ENCODE measurements around the gene MPHOSPH6. TPM values are rescaled to one million over a fixed set of nuclear protein-coding genes. Genes with fewer than 3 reads are reported as not detected.

The MPHOSPH6 gene
- total and polyA plus RNA-seq, 2 of the 4 experiments (the other 2 are of a cell fraction), result 5.4 to 15.5 TPM

DNA sequence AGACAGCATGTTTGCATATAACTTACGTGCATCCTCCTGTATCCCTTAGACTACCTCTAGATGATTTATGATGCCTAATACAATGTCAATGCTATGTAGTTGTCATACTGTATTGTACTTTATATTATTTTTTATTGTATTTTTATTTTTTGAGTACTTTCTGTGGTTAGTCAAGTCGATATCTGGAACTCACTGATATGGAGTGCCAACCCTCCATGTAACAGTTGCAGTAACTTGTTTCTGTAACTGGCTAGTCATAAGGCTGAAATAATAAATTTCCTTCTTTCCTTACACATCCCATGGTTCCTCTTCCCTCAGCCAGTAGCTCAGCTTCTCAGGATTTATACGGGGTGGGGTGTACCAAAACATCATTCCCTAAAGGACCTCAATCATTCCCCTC is 23.5 kb downstream of the MPHOSPH6 start:
- H3K9me3 ChIP-seq (ENCODE audit: control insufficient read depth, insufficient read depth, low read length), result no peaks in the 10 kb centered on the region
- H3K14ac ChIP-seq (replicated peaks; ENCODE audit: low read depth, low read length), result no peak overlapping the region
- H3K27me3 ChIP-seq (ENCODE audit: control insufficient read depth, insufficient read depth, low read length), result no peaks in the 10 kb centered on the region
- DNase-seq (no peak), ATAC-seq (ENCODE audit: low read depth) (no peak)
- no peak overlapping the region for H3K23ac ChIP-seq (ENCODE audit: low read depth, low read length)
- no peak overlapping the region for H2AK5ac ChIP-seq (ENCODE audit: low read depth, low read length)
- H2AFZ ChIP-seq (replicated peaks; ENCODE audit: low read length, poor library complexity), result no peak overlapping the region
- H3K4me2 ChIP-seq (ENCODE audit: low read depth, low read length), result no peak overlapping the region
- H3K9ac ChIP-seq (ENCODE audit: low read depth, low read length), result no peak overlapping the region
- TF ChIP-seq BHLHE40 (IDR thresholded peaks at IDR 0.05; ENCODE audit: low read depth, low read length), result no peak
- TF ChIP-seq SMC3 (IDR thresholded peaks at IDR 0.05; ENCODE audit: low read depth, low read length), result no peak
- TF ChIP-seq POLR2A (IDR thresholded peaks at IDR 0.05; ENCODE audit: low read depth, low read length), result no peak
- no peak for TF ChIP-seq RCOR1 (IDR thresholded peaks at IDR 0.05; ENCODE audit: insufficient replicate concordance, low read length)
- no peak for TF ChIP-seq USF2 (IDR thresholded peaks at IDR 0.05; ENCODE audit: low read depth, low read length)
- TF ChIP-seq CTCF (conservative IDR thresholded peaks at IDR 0.05; ENCODE audit: low read depth, low read length), result no peak
- TF ChIP-seq RAD21 (IDR thresholded peaks at IDR 0.05; ENCODE audit: low read length), result no peak
- no peak for TF ChIP-seq CEBPB (IDR thresholded peaks at IDR 0.05; ENCODE audit: low read depth, low read length)
- TF ChIP-seq MXI1 (IDR thresholded peaks at IDR 0.05; ENCODE audit: borderline replicate concordance, low read depth, low read length), result no peak
- H3K79me1 ChIP-seq (ENCODE audit: low read depth in 1 of 2, low read length in 2 of 2), result peaks cover 0 to 8% of the 10 kb centered on the region in 2 experiments; a peak in 3 of 4 replicates
- intact Hi-C loops (cut with micrococcal nuclease) (no loop called here), dilution Hi-C loops (cut with HindIII; ENCODE audit: low sequenced_read_pairs, unreplicated experiment) (no loop called here), in situ Hi-C loops (cut with MboI; ENCODE audit: low sequenced_read_pairs) (no loop called here)
- H4K20me1 ChIP-seq (ENCODE audit: insufficient read depth, low read length), result no peaks in the 10 kb centered on the region
- no CpG with 5 or more reads among the region's 3 CpGs for WGBS, 2 experiments (ENCODE audit: extremely low coverage in 2 of 2, insufficient read length in 1 of 2)
- BruUV-seq (replicated peaks), result no TSS peak
- no peak overlapping the region for H4K91ac ChIP-seq (ENCODE audit: insufficient read depth, low read depth, low read length)
- no peaks in the 10 kb centered on the region for H3K4me1 ChIP-seq (ENCODE audit: control insufficient read depth, insufficient read depth, low read length)
- peaks cover 4% of the 10 kb centered on the region; the same call in 1 of the 2 replicates for H3K9me1 ChIP-seq (ENCODE audit: insufficient read depth, low read length)
- H3K4me3 ChIP-seq (ENCODE audit: insufficient read depth, low read depth, low read length), result no peak overlapping the region
- H2BK15ac ChIP-seq (ENCODE audit: low read depth, low read length), result no peak overlapping the region
- no peak overlapping the region for H2BK20ac ChIP-seq (ENCODE audit: low read depth, low read length)
- no peak overlapping the region for H2BK120ac ChIP-seq (ENCODE audit: low read depth, low read length)
- H4K8ac ChIP-seq (ENCODE audit: low read depth in 2 of 2, low read length in 2 of 2), result no peak overlapping the region
- H3K36me3 ChIP-seq (ENCODE audit: control insufficient read depth, insufficient read depth, low read length), result peaks cover 27% of the 10 kb centered on the region
- H4K5ac ChIP-seq (ENCODE audit: low read depth, low read length), result no peak overlapping the region
- no peak overlapping the region for H3K56ac ChIP-seq (ENCODE audit: extremely low read depth, insufficient read depth, low read length)
- H3K18ac ChIP-seq (ENCODE audit: low read depth, low read length), result no peak overlapping the region
- no peak overlapping the region for H3K27ac ChIP-seq (ENCODE audit: insufficient read depth, low read length)
- no peak overlapping the region for H3K4ac ChIP-seq (ENCODE audit: low read depth, low read length)
- H2BK5ac ChIP-seq (ENCODE audit: low read depth, low read length, poor library complexity, severe bottlenecking), result no peak overlapping the region
- CTCF ChIA-PET, result no interaction called here
- POLR2A ChIA-PET (ENCODE audit: unreplicated experiment), result no interaction called here
- H2AK9ac ChIP-seq (replicated peaks; ENCODE audit: low read depth, low read length, poor library complexity), result no peak overlapping the region

Data from IMR-90 (cell line).